K562 (cell line): Measurements from ENCODE around the gene CEP250. TPM values are rescaled to one million over a fixed set of nuclear protein-coding genes. Genes with fewer than 3 reads are reported as not detected.
A peak's percentile ranks its signal among the peaks of the same experiment; 100 is the strongest.

Experiments
- ATAC-seq: fragments of 200-7000 bp; cut with Tn5 transposase; 3 replicates; pipeline ENCODE4 v1.9.1; 2020; ENCODE audit warnings: moderate library complexity
- BruUV-seq: library from RNA; stranded (reverse); fragments of 400-500 nt; replicated peaks from 2 replicates; lab custom pipeline; 2021; lab: Mats Ljungman, UMichigan
- CTCF ChIA-PET: fragments of 300-600 bp; formaldehyde crosslinking; extraction: SDS; loops from one replicate; lab custom pipeline; 2021; ENCODE audit warnings: low intra/inter-chr PET ratio; lab: Yijun Ruan, JAX
- POLR2A ChIA-PET: fragments of 300-600, 350-650 bp; sonication (Branson Sonifier 250); formaldehyde crosslinking; extraction: SDS; loops from one replicate; lab custom pipeline; 2021; ENCODE audit warnings: antibody characterized with exemption, inconsistent platforms; lab: Yijun Ruan, JAX
- DNase-seq, 4 experiments: peaks; one replicate each; pipeline versions ENCODE4 v3.0.0 to v3.0.0-alpha.2; 2011 to 2018; ENCODE audit warnings: low spot score in 3 of 4, mixed read lengths in 3 of 4; ENCODE audit errors: extremely low read depth in 1 of 4
- FAIRE-seq: peaks from 2 replicates; lab custom pipeline; 2011; peaks lifted over from hg19 to GRCh38; lab: Jason Lieb, UNC
- H2AFZ ChIP-seq: 2 replicates; pipeline ENCODE4 v1.6.0; 2011; ENCODE audit warnings: low read depth, low read length, control low read depth, inconsistent platforms
- H3K27ac ChIP-seq: fragments of 200-600 bp; 3 replicates; pipeline ENCODE4 v1.8.0; 2011; ENCODE audit warnings: low read depth, mild to moderate bottlenecking, control low read depth, inconsistent platforms, low read length, moderate library complexity, mixed read lengths; ENCODE audit errors: extremely low read depth
- H3K27me3 ChIP-seq, 2 experiments: fragments of 300-600 bp in 1 of 2; 2 replicates in 1 of 2; 3 replicates in 1 of 2; pipeline versions ENCODE4 v1.6.0 to v1.8.0; 2011; ENCODE audit warnings: inconsistent platforms in 2 of 2, low read length in 2 of 2, mild to moderate bottlenecking in 1 of 2, mixed read lengths in 1 of 2, moderate library complexity in 1 of 2; ENCODE audit not compliant: control insufficient read depth in 2 of 2, insufficient read depth in 2 of 2
- H3K36me3 ChIP-seq: fragments of 300-600 bp; 3 replicates; pipeline ENCODE4 v1.8.0; 2011; ENCODE audit warnings: mild to moderate bottlenecking, low read length, inconsistent platforms; ENCODE audit not compliant: control insufficient read depth, insufficient read depth
- H3K4me1 ChIP-seq, 2 experiments: fragments of 200-600 bp in 1 of 2; replicated peaks in 1 of 2; 2 replicates in 1 of 2; 3 replicates in 1 of 2; pipeline versions ENCODE4 v1.5.1 to v1.8.0; 2011; ENCODE audit warnings: inconsistent platforms in 2 of 2, low read length in 2 of 2, mild to moderate bottlenecking in 1 of 2, mixed read lengths in 1 of 2, moderate library complexity in 1 of 2; ENCODE audit not compliant: control insufficient read depth in 2 of 2, insufficient read depth in 2 of 2
- H3K4me2 ChIP-seq: 2 replicates; pipeline ENCODE4 v1.6.1; 2011; ENCODE audit warnings: low read length, control low read depth, inconsistent platforms, mixed read lengths; ENCODE audit not compliant: insufficient read depth
- H3K4me3 ChIP-seq: fragments of 200-600 bp; sonication (generic), shearing (Covaris generic); 2 replicates; pipeline ENCODE4 v1.5.1; 2016; ENCODE audit warnings: control low read depth, inconsistent platforms
- H3K79me2 ChIP-seq: fragments of 200-600 bp; 3 replicates; pipeline ENCODE4 v1.8.0; 2011; ENCODE audit warnings: low read length, inconsistent platforms; ENCODE audit not compliant: control insufficient read depth, insufficient read depth
- H3K9ac ChIP-seq, 2 experiments: 2 replicates each; pipeline versions ENCODE4 v1.6.0 to v1.6.1; 2011; ENCODE audit warnings: low read depth in 2 of 2, low read length in 2 of 2, control low read depth in 1 of 2, inconsistent platforms in 1 of 2, mild to moderate bottlenecking in 1 of 2, mixed read lengths in 1 of 2; ENCODE audit not compliant: insufficient read depth in 1 of 2
- H3K9me1 ChIP-seq: one replicate; pipeline ENCODE4 v1.6.0; 2011; ENCODE audit warnings: inconsistent platforms, mild to moderate bottlenecking, low read length, moderate library complexity; ENCODE audit not compliant: control insufficient read depth, insufficient read depth
- H3K9me3 ChIP-seq: replicated peaks from 2 replicates; pipeline ENCODE4 v1.5.1; 2011; ENCODE audit warnings: low read depth, low read length, inconsistent platforms; ENCODE audit not compliant: control insufficient read depth, insufficient read depth
- H4K20me1 ChIP-seq: replicated peaks from 2 replicates; pipeline ENCODE4 v1.6.1; 2011; ENCODE audit warnings: low read length, inconsistent platforms, mixed read lengths; ENCODE audit not compliant: control insufficient read depth, insufficient read depth
- CBFA2T2 ChIP-seq: fragments of 450-650 bp; conservative IDR thresholded peaks from 2 replicates; pipeline ENCODE4 v1.6.1; 2017; ENCODE audit warnings: mild to moderate bottlenecking
- MLX ChIP-seq, 2 experiments: fragments of 450-650 bp in 1 of 2; sonication (generic) in 1 of 2; formaldehyde crosslinking; conservative IDR thresholded peaks; 2 replicates each; pipeline versions ENCODE4 v1.4.0 to v1.8.1; 2020 to 2022; ENCODE audit warnings: mild to moderate bottlenecking in 1 of 2, missing genetic modification reagents in 1 of 2
- TRIM28 ChIP-seq: fragments of 450-650 bp; IDR thresholded peaks from 2 replicates; pipeline ENCODE4 v1.6.1; 2017
- ZNF395 ChIP-seq: fragments of 200-800 bp; sonication (Bioruptor generic); IDR thresholded peaks from 2 replicates; pipeline ENCODE4 v1.6.1; 2017; ENCODE audit warnings: missing genetic modification characterization, missing compliant biosample characterization
- WGBS: fragments of 100-300 bp; shearing (Covaris generic); methylation state at CpG from one replicate; pipeline ENCODE4 v1.1.6; 2016; ENCODE audit warnings: low coverage, mixed read lengths; ENCODE audit not compliant: insufficient coverage; ENCODE audit errors: missing lambda C conversion rate; 5-methylcytosine and 5-hydroxymethylcytosine counted together
- in situ Hi-C: fragments of 300-500 bp; cut with MboI; formaldehyde crosslinking; loops from 4 replicates; pipeline ENCODE4 v1.15.0; 2018; ENCODE audit warnings: inconsistent platforms, mixed read lengths
- intact Hi-C: fragments of 100-400 bp; cut with micrococcal nuclease; formaldehyde crosslinking; loops from 2 replicates; pipeline ENCODE4 v1.14.2; 2022
- polyA plus RNA-seq, 8 experiments: library from polyadenylated mRNA; depleted of rRNA in 4 of 8; stranded (reverse) in 5 of 8; unstranded in 3 of 8; fragments of >200 nt; fragmentation: Nextera tagmentation in 2 of 8; fragmentation: Illumina TruSeq in 1 of 8; extraction: Ambion mirVana in 2 of 8; extraction: Trizol in 1 of 8; gene quantifications; 2 replicates each; pipeline versions ENCODE4 v1.2.1 to v1.2.3, GENCODE V29; 2011 to 2014; ENCODE audit warnings: inconsistent platforms in 1 of 8, missing spikeins in 1 of 8
- total RNA-seq, 7 experiments: library from RNA; depleted of rRNA in 6 of 7; stranded (reverse); fragments of >200 nt in 6 of 7; fragmentation: Illumina TruSeq in 2 of 7; extraction: Trizol in 2 of 7; gene quantifications; 2 replicates each; pipeline versions ENCODE4 v1.2.1 to v1.2.3, GENCODE V29; 2011 to 2021; ENCODE audit warnings: low replicate concordance in 1 of 7

The CEP250 gene
- total and polyA plus RNA-seq, 9 of the 15 experiments (the other 6 are each of a cell fraction or from before 2014, with no cell fraction given): 2.5 to 41.9 (median 20.5) TPM

- 41% methylated on average over 3 of the region's 3 CpGs for WGBS
These were observed 16.8 kb downstream of the CEP250 start for GRCh38 chr20:35472209-35472608.

More at GRCh38 chr20:35472209-35472608, 16.8 kb downstream of the CEP250 start:
- Histone ChIP-seq H3K9me1 (no peaks in the 10 kb centered on the region), H3K9ac (no peak overlapping the region), H3K27ac (no peak overlapping the region), H3K9me3 (no peaks in the 10 kb centered on the region), H3K4me1 (no peaks in the 10 kb centered on the region), H2AFZ (no peak overlapping the region), H3K27me3 (no peaks in the 10 kb centered on the region), H3K79me2 (no peaks in the 10 kb centered on the region), H3K36me3 (peaks cover 91% of the 10 kb centered on the region), H4K20me1 (no peaks in the 10 kb centered on the region), H3K4me3 (no peak overlapping the region), H3K4me2 (no peak overlapping the region)
- CTCF ChIA-PET: no interaction called here
- POLR2A ChIA-PET: interaction anchor here (0.6 kb wide), 1 partner anchor 301 kb away, joined by 4 read pairs; no protein-coding TSS in a partner anchor
- TF ChIP-seq TRIM28 (no peak), CBFA2T2 (no peak), ZNF395 (no peak), MLX (CRISPR knock-in tag; conservative IDR thresholded peaks at IDR 0.05) (no peak)
- ATAC-seq (no peak), FAIRE-seq (peak; percentile 42), DNase-seq (no peak)
- no TSS peak for BruUV-seq
- intact Hi-C loops (no loop called here), in situ Hi-C loops (no loop called here)
